MM.1S (cell line): ENCODE results near the gene GALNT9.

ENCODE experiments used
- DNase-seq: peaks from one replicate; pipeline ENCODE4 v3.0.0-alpha.2; 2015
- H2AFZ ChIP-seq: fragments of 300-600 bp; sonication (generic); 2 replicates; pipeline ENCODE4 v1.6.0; 2016; ENCODE audit warnings: antibody characterized with exemption, low read length
- H3F3A ChIP-seq: fragments of 300-600 bp; sonication (generic); 2 replicates; pipeline ENCODE4 v1.6.1; 2016; ENCODE audit warnings: mild to moderate bottlenecking, antibody characterized with exemption, low read length, moderate library complexity, mixed read lengths; ENCODE audit not compliant: insufficient read depth
- H3K27ac ChIP-seq: fragments of 300-600 bp; sonication (generic); 2 replicates; pipeline ENCODE4 v1.5.1; 2016; ENCODE audit warnings: mild to moderate bottlenecking, low read length
- H3K27me3 ChIP-seq: fragments of 300-600 bp; sonication (generic); replicated peaks from 2 replicates; pipeline ENCODE4 v1.6.0; 2016; ENCODE audit warnings: low read length; ENCODE audit not compliant: insufficient read depth
- H3K36me3 ChIP-seq: fragments of 300-600 bp; sonication (generic); replicated peaks from 2 replicates; pipeline ENCODE4 v1.6.1; 2016; ENCODE audit warnings: mild to moderate bottlenecking, low read length, mixed read lengths; ENCODE audit not compliant: insufficient read depth
- H3K4me1 ChIP-seq: fragments of 300-600 bp; sonication (generic); 2 replicates; pipeline ENCODE4 v1.6.1; 2016; ENCODE audit warnings: low read length, mixed read lengths
- H3K4me2 ChIP-seq: fragments of 300-600 bp; sonication (generic); 2 replicates; pipeline ENCODE4 v1.6.0; 2016; ENCODE audit warnings: low read depth, low read length
- H3K4me3 ChIP-seq: fragments of 300-600 bp; sonication (generic); 2 replicates; pipeline ENCODE4 v1.5.1; 2016; ENCODE audit warnings: low read length, mixed read lengths
- H3K79me2 ChIP-seq: fragments of 300-600 bp; sonication (generic); 2 replicates; pipeline ENCODE4 v1.6.1; 2016; ENCODE audit warnings: mixed run types, low read length, mixed read lengths
- H3K9ac ChIP-seq: fragments of 300-600 bp; sonication (generic); 2 replicates; pipeline ENCODE4 v1.6.1; 2016; ENCODE audit warnings: low read length, mixed read lengths
- H3K9me2 ChIP-seq: fragments of 300-600 bp; sonication (generic); replicated peaks from 2 replicates; pipeline ENCODE4 v1.6.1; 2016; ENCODE audit warnings: mild to moderate bottlenecking, low read length, mixed read lengths; ENCODE audit not compliant: insufficient read depth
- H3K9me3 ChIP-seq: fragments of 300-600 bp; sonication (generic); replicated peaks from 2 replicates; pipeline ENCODE4 v1.6.1; 2016; ENCODE audit warnings: mild to moderate bottlenecking, low read length, mixed read lengths; ENCODE audit not compliant: insufficient read depth
- H4K20me1 ChIP-seq: fragments of 300-600 bp; sonication (generic); 2 replicates; pipeline ENCODE4 v1.6.1; 2016; ENCODE audit warnings: mild to moderate bottlenecking, low read length, moderate library complexity, mixed read lengths; ENCODE audit not compliant: insufficient read depth
- CTCF ChIP-seq: fragments of 300-600 bp; sonication (generic); IDR thresholded peaks from 2 replicates; pipeline ENCODE4 v1.5.1; 2016; ENCODE audit warnings: antibody characterized with exemption, low read length, mixed read lengths
- EZH2 ChIP-seq: fragments of 300-600 bp; sonication (generic); optimal IDR thresholded peaks from 2 replicates; pipeline ENCODE3; 2017; ENCODE audit warnings: low read depth, mild to moderate bottlenecking, antibody characterized with exemption, low read length, mixed read lengths
- EZH2phosphoT487 ChIP-seq: fragments of 300-600 bp; sonication (generic); IDR thresholded peaks from 2 replicates; pipeline ENCODE4 v1.6.1; 2018; ENCODE audit warnings: antibody characterized with exemption, low read length

The GALNT9 gene

GRCh38 chr12:132166801-132167591 lies 162.4 kb downstream of the GALNT9 start:
- no peak overlapping the region for H2AFZ ChIP-seq

GRCh38 chr12:132166093-132166492 lies 163.3 kb downstream of the GALNT9 start:
- Histone ChIP-seq H3K27ac (no peak overlapping the region), H3F3A (no peaks in the 10 kb centered on the region), H3K79me2 (no peaks in the 10 kb centered on the region), H3K4me1 (no peaks in the 10 kb centered on the region), H3K4me3 (no peak overlapping the region), H3K9me3 (no peaks in the 10 kb centered on the region), H3K9me2 (no peaks in the 10 kb centered on the region), H3K36me3 (no peaks in the 10 kb centered on the region), H4K20me1 (no peaks in the 10 kb centered on the region), H3K4me2 (no peak overlapping the region), H2AFZ (no peak overlapping the region), H3K27me3 (no peaks in the 10 kb centered on the region; the same call in 1 of the 2 replicates), H3K9ac (no peak overlapping the region)
- no peak for DNase-seq
- TF ChIP-seq EZH2phosphoT487 (no peak), EZH2 (no peak), CTCF (no peak)

More at GRCh38 chr12:132166801-132167591, 162.4 kb downstream of the GALNT9 start:
- Histone ChIP-seq H3K9me3 (no peaks in the 10 kb centered on the region), H3F3A (no peaks in the 10 kb centered on the region), H4K20me1 (no peaks in the 10 kb centered on the region), H3K4me3 (no peak overlapping the region), H3K4me2 (no peak overlapping the region; the same call in 1 of the 2 replicates), H3K27ac (no peak overlapping the region), H3K27me3 (no peaks in the 10 kb centered on the region; the same call in 1 of the 2 replicates), H3K4me1 (no peaks in the 10 kb centered on the region), H3K79me2 (no peaks in the 10 kb centered on the region), H3K9me2 (no peaks in the 10 kb centered on the region), H3K9ac (no peak overlapping the region), H3K36me3 (no peaks in the 10 kb centered on the region)
- no peak for DNase-seq
- TF ChIP-seq CTCF, result no peak
- TF ChIP-seq EZH2phosphoT487, result no peak
- no peak for TF ChIP-seq EZH2

GRCh38 chr12:132165584-132165983 lies 163.8 kb downstream of the GALNT9 start:
- H3K9ac ChIP-seq, result no peak overlapping the region
- H3K4me3 ChIP-seq, result no peak overlapping the region
- no peak for DNase-seq
- H3K4me2 ChIP-seq, result no peak overlapping the region
- H2AFZ ChIP-seq, result no peak overlapping the region
- H3K9me2 ChIP-seq, result no peaks in the 10 kb centered on the region
- no peaks in the 10 kb centered on the region for H3F3A ChIP-seq
- no peaks in the 10 kb centered on the region for H3K79me2 ChIP-seq
- no peaks in the 10 kb centered on the region for H3K9me3 ChIP-seq
- no peaks in the 10 kb centered on the region for H3K4me1 ChIP-seq
- no peaks in the 10 kb centered on the region for H3K36me3 ChIP-seq
- H3K27me3 ChIP-seq, result no peaks in the 10 kb centered on the region; the same call in 1 of the 2 replicates
- no peaks in the 10 kb centered on the region for H4K20me1 ChIP-seq
- no peak overlapping the region for H3K27ac ChIP-seq
- TF ChIP-seq EZH2 (no peak), CTCF (no peak), EZH2phosphoT487 (no peak)
